Stimulated activated CD8-positive, alpha-beta memory T cell treated with anti-CD3 and anti-CD28 coated beads, Interleukin-7, amount 100 ng/mL, for 1 hour (primary cell): Measurements from ENCODE around the gene RIPPLY2.

ENCODE experiments used
- DNase-seq, 2 donors: peaks; one replicate each; pipeline ENCODE4 v3.0.0-alpha.2; 2020; ENCODE audit warnings: low read depth in 2 of 2

Gene RIPPLY2

DNA sequence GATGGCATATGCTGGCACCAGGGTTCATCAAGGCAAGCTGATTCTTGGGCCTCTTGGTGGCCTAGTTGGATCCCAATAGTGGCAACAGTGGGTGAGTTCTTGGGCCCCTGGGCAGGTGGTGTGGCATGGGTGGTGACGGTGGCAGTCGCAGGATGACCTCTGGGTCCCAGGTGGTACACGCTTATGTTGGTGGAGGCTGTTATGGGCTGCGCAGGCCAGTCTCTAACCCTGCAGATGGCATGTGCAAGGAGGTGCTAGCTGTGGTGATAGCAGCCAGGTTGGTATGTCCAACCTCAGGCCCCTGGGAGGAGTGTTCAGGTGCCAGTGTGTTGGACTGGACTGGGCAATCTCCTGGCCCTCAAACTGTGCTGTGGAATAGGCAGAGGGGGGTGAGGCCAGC lies 52.5 kb downstream of the RIPPLY2 start:
- DNase-seq = no peak
